Tibial nerve (tissue), 3 donors: ENCODE data around the gene KATNB1.

ENCODE experiments used
- POLR2A ChIP-seq, 2 donors: fragments of 450-650 bp; IDR thresholded peaks; one replicate each; pipeline ENCODE4 v1.6.1; 2017; ENCODE audit warnings: antibody characterized with exemption in 2 of 2, mild to moderate bottlenecking in 2 of 2, moderate library complexity in 2 of 2
- TF ChIP-seq, protein P1 (sequence below), 5 experiments: fragments of 200-600 bp in 3 of 5; fragments of 450-650 bp in 2 of 5; sonication (generic) in 3 of 5; IDR thresholded peaks; one replicate each; pipeline ENCODE4 v1.5.1; 2016 to 2019; ENCODE audit warnings: antibody characterized with exemption in 5 of 5, mild to moderate bottlenecking in 3 of 5, moderate library complexity in 2 of 5

- TF ChIP-seq, protein P1, sequence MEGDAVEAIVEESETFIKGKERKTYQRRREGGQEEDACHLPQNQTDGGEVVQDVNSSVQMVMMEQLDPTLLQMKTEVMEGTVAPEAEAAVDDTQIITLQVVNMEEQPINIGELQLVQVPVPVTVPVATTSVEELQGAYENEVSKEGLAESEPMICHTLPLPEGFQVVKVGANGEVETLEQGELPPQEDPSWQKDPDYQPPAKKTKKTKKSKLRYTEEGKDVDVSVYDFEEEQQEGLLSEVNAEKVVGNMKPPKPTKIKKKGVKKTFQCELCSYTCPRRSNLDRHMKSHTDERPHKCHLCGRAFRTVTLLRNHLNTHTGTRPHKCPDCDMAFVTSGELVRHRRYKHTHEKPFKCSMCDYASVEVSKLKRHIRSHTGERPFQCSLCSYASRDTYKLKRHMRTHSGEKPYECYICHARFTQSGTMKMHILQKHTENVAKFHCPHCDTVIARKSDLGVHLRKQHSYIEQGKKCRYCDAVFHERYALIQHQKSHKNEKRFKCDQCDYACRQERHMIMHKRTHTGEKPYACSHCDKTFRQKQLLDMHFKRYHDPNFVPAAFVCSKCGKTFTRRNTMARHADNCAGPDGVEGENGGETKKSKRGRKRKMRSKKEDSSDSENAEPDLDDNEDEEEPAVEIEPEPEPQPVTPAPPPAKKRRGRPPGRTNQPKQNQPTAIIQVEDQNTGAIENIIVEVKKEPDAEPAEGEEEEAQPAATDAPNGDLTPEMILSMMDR (IDR thresholded peaks at IDR 0.05): no peak
- TF ChIP-seq POLR2A (IDR thresholded peaks at IDR 0.05): no peak
These were observed 46.4 kb upstream of the KATNB1 start for GRCh38 chr16:57688987-57689761.
